ENCODE results near the gene CCDC9. TPM values are rescaled to one million over a fixed set of nuclear protein-coding genes. Genes with fewer than 3 reads are reported as not detected.
"Not testable (repeated sequence)": the region's sequence is repeated elsewhere in the genome, so short reads cannot be mapped to it uniquely, and the experiment has no call there.

Gene CCDC9
- total RNA-seq, 2 experiments from 2014 or later: 21.3 to 22.3 TPM

- ChIA-PET POLR2A (no interaction called here), CTCF (interaction anchor here (1.6 kb wide), 1 partner anchor 9 kb away, joined by 6 read pairs; no protein-coding TSS in a partner anchor)
Observed at GRCh38 chr19:47253467-47253881, 2.9 kb upstream of the CCDC9 start.

GRCh38 chr19:47253970-47254369, 2.4 kb upstream of the CCDC9 start:
- CTCF ChIA-PET: interaction anchor here (1.6 kb wide), 1 partner anchor 10 kb away, joined by 6 read pairs; no protein-coding TSS in a partner anchor

GRCh38 chr19:47256693-47257410, 527 bp downstream of the CCDC9 start:
- ChIA-PET POLR2A (interaction anchor here (0.7 to 2.5 kb wide), 9 partner anchors 12 to 655 kb away, joined by 3 to 30 read pairs (median 4); partner anchors contain the start of genes INAFM1 and ZC3H4), CTCF (interaction anchor here (0.6 to 3.5 kb wide), 16 partner anchors 10 to 244 kb away, joined by 3 to 29 read pairs (median 4); partner anchors contain the start of genes DHX34, INAFM1 and ZC3H4)

More at GRCh38 chr19:47253970-47254369, 2.4 kb upstream of the CCDC9 start:
- POLR2A ChIA-PET: no interaction called here

- CTCF ChIA-PET: interaction anchor here (1.1 to 3.5 kb wide), 6 partner anchors 14 to 98 kb away, joined by 3 to 29 read pairs (median 4); partner anchors contain the start of gene DHX34
- POLR2A ChIA-PET: interaction anchor here (1.9 to 2.5 kb wide), 2 partner anchors 17 to 31 kb away, joined by 23 to 30 read pairs; partner anchors contain the start of gene INAFM1
Observed at GRCh38 chr19:47257411-47258169, 1.3 kb downstream of the CCDC9 start.

- POLR2A ChIA-PET: no interaction called here
- CTCF ChIA-PET: interaction anchor here (0.7 kb wide), 1 partner anchor 13 kb away, joined by 4 read pairs; no protein-coding TSS in a partner anchor
Observed at GRCh38 chr19:47258434-47258833, 2.1 kb downstream of the CCDC9 start.

- ChIA-PET CTCF (interaction anchor here (0.7 to 2.0 kb wide), 2 partner anchors 13 to 15 kb away, joined by 4 read pairs; partner anchors contain the start of gene INAFM1), POLR2A (no interaction called here)
Observed at GRCh38 chr19:47258895-47259555, 2.7 kb downstream of the CCDC9 start.

GRCh38 chr19:47260476-47260875, 4.2 kb downstream of the CCDC9 start:
- CTCF ChIA-PET: interaction anchor here (2.0 kb wide), 1 partner anchor 14 kb away, joined by 4 read pairs; the partner anchor contains the start of gene INAFM1
- POLR2A ChIA-PET: no interaction called here

GRCh38 chr19:47261946-47262793, 5.8 kb downstream of the CCDC9 start:
- POLR2A ChIA-PET: not testable (repeated sequence)
- CTCF ChIA-PET: interaction anchor here (1.3 kb wide), 1 partner anchor 10 kb away, joined by 5 read pairs; no protein-coding TSS in a partner anchor

- ChIA-PET POLR2A (no interaction called here), CTCF (no interaction called here)
Observed at GRCh38 chr19:47264629-47265028, 8.3 kb downstream of the CCDC9 start.

GRCh38 chr19:47266401-47266941, 10.1 kb downstream of the CCDC9 start:
- CTCF ChIA-PET: no interaction called here
- POLR2A ChIA-PET: interaction anchor here (0.5 to 0.7 kb wide), 2 partner anchors 29 to 222 kb away, joined by 5 to 9 read pairs; no protein-coding TSS in a partner anchor

- POLR2A ChIA-PET: no interaction called here
- CTCF ChIA-PET: no interaction called here
Observed at GRCh38 chr19:47267350-47267759, 11.0 kb downstream of the CCDC9 start.

GRCh38 chr19:47268028-47268427, 11.7 kb downstream of the CCDC9 start:
- POLR2A ChIA-PET: no interaction called here
- CTCF ChIA-PET: no interaction called here

- CTCF ChIA-PET: interaction anchor here (0.6 kb wide), 1 partner anchor 1718 kb away, joined by 3 read pairs; no protein-coding TSS in a partner anchor
- POLR2A ChIA-PET: no interaction called here
Observed at GRCh38 chr19:47269596-47269995, 13.3 kb downstream of the CCDC9 start.

- ChIA-PET CTCF (interaction anchor here (0.6 kb wide), 1 partner anchor 1717 kb away, joined by 3 read pairs; no protein-coding TSS in a partner anchor), POLR2A (no interaction called here)
Observed at GRCh38 chr19:47270408-47270807, 14.1 kb downstream of the CCDC9 start.

- CTCF ChIA-PET: interaction anchor here (1.2 to 1.7 kb wide), 4 partner anchors 10 to 24 kb away, joined by 3 to 5 read pairs (median 4); no protein-coding TSS in a partner anchor
- POLR2A ChIA-PET: no interaction called here
Observed at GRCh38 chr19:47271949-47272348, 15.6 kb downstream of the CCDC9 start.

- CTCF ChIA-PET: interaction anchor here (1.2 to 1.7 kb wide), 4 partner anchors 11 to 25 kb away, joined by 3 to 5 read pairs (median 4); no protein-coding TSS in a partner anchor
- POLR2A ChIA-PET: no interaction called here
Observed at GRCh38 chr19:47272448-47273312, 16.4 kb downstream of the CCDC9 start.
